Measurements from ENCODE around the gene DNAJA2.
"Not testable (repeated sequence)": the region's sequence is repeated elsewhere in the genome, so short reads cannot be mapped to it uniquely, and the experiment has no call there.

Gene DNAJA2

GRCh38 chr16:46975165-46975564, 1.7 kb upstream of the DNAJA2 start:
- DNase-seq (ENCODE audit: low spot score) = no peak

GRCh38 chr16:46974352-46974751, 878 bp upstream of the DNAJA2 start:
- DNase-seq (ENCODE audit: low spot score) = no peak

- DNase-seq (ENCODE audit: low spot score) = no peak
These were observed 486 bp upstream of the DNAJA2 start for GRCh38 chr16:46973996-46974324.

GRCh38 chr16:46972429-46973206, 856 bp downstream of the DNAJA2 start:
- peak; percentile 39 for DNase-seq (ENCODE audit: low spot score)

- DNase-seq (ENCODE audit: low spot score) = no peak
These were observed 2.2 kb downstream of the DNAJA2 start for GRCh38 chr16:46971271-46971670.

GRCh38 chr16:46970089-46970488, 3.4 kb downstream of the DNAJA2 start:
- no peak for DNase-seq (ENCODE audit: low spot score)

GRCh38 chr16:46968063-46968435, 5.4 kb downstream of the DNAJA2 start:
- no peak for DNase-seq (ENCODE audit: low spot score)

- no peak for DNase-seq (ENCODE audit: low spot score)
These were observed 10.8 kb downstream of the DNAJA2 start for GRCh38 chr16:46962629-46963028.

GRCh38 chr16:46961373-46962353, 11.8 kb downstream of the DNAJA2 start:
- no peak for DNase-seq (ENCODE audit: low spot score)

- no peak for DNase-seq (ENCODE audit: low spot score)
These were observed 18.9 kb downstream of the DNAJA2 start for GRCh38 chr16:46954562-46954961.

- no peak for DNase-seq (ENCODE audit: low spot score)
These were observed 23.5 kb downstream of the DNAJA2 start for GRCh38 chr16:46950009-46950408.

GRCh38 chr16:46949241-46949892, 24.1 kb downstream of the DNAJA2 start:
- DNase-seq (ENCODE audit: low spot score) = no peak

- DNase-seq (ENCODE audit: low spot score) = no peak
These were observed 24.8 kb downstream of the DNAJA2 start for GRCh38 chr16:46948548-46949166.

GRCh38 chr16:46947900-46948547, 25.4 kb downstream of the DNAJA2 start:
- peak; percentile 27 for DNase-seq (ENCODE audit: low spot score)

- not testable (repeated sequence) for DNase-seq (ENCODE audit: low spot score)
These were observed 28.8 kb downstream of the DNAJA2 start for GRCh38 chr16:46944713-46945112.

GRCh38 chr16:46937536-46937935, 35.9 kb downstream of the DNAJA2 start:
- DNase-seq (ENCODE audit: low spot score) = no peak

GRCh38 chr16:46932802-46933201, 40.7 kb downstream of the DNAJA2 start:
- no peak for DNase-seq (ENCODE audit: low spot score)

- DNase-seq (ENCODE audit: low spot score) = no peak
These were observed 42.6 kb downstream of the DNAJA2 start for GRCh38 chr16:46930861-46931260.

GRCh38 chr16:46929378-46930332, 43.8 kb downstream of the DNAJA2 start:
- peak; percentile 68 for DNase-seq (ENCODE audit: low spot score)

- no peak for DNase-seq (ENCODE audit: low spot score)
These were observed 44.7 kb downstream of the DNAJA2 start for GRCh38 chr16:46928811-46929210.

All from HuH-7.5 (cell line).